H1 (cell line): ENCODE measurements around the gene ARL10. TPM values are rescaled to one million over a fixed set of nuclear protein-coding genes. Genes with fewer than 3 reads are reported as not detected.
A peak's percentile ranks its signal among the peaks of the same experiment; 100 is the strongest.

Source experiments
- CTCF ChIA-PET: fragments of 300-600 bp; sonication (Branson Sonifier 250); formaldehyde crosslinking; loops from one replicate; lab custom pipeline; 2021; ENCODE audit not compliant: partially characterized antibody; lab: Charles Lee
- POLR2A ChIA-PET: fragments of 300-600 bp; sonication (Branson Sonifier 250); formaldehyde crosslinking; loops from one replicate; lab custom pipeline; 2021; ENCODE audit warnings: inconsistent platforms; ENCODE audit not compliant: partially characterized antibody; lab: Charles Lee
- DNase-seq, 2 experiments: peaks; one replicate each; pipeline versions ENCODE4 v3.0.0 to v3.0.0-alpha.2; 2010 to 2022; ENCODE audit warnings: low spot score in 2 of 2, low read depth in 1 of 2, mixed read lengths in 1 of 2
- FAIRE-seq: peaks from 2 replicates; lab custom pipeline; 2011; peaks lifted over from hg19 to GRCh38; lab: Jason Lieb, UNC
- H2AFZ ChIP-seq: 2 replicates; pipeline ENCODE4 v1.8.1; 2012; ENCODE audit warnings: low read length, inconsistent platforms
- H2AK5ac ChIP-seq: 2 replicates; pipeline ENCODE4 v1.6.1; 2013; ENCODE audit warnings: low read depth, low read length
- H2BK120ac ChIP-seq: replicated peaks from 2 replicates; pipeline ENCODE3; 2013; ENCODE audit warnings: low read depth, low read length, inconsistent platforms
- H2BK12ac ChIP-seq: 2 replicates; pipeline ENCODE4 v1.6.1; 2013; ENCODE audit warnings: low read depth, low read length
- H2BK15ac ChIP-seq: 2 replicates; pipeline ENCODE4 v1.6.1; 2013; ENCODE audit warnings: low read length
- H2BK20ac ChIP-seq: 2 replicates; pipeline ENCODE4 v1.6.1; 2013; ENCODE audit warnings: low read length
- H2BK5ac ChIP-seq: 2 replicates; pipeline ENCODE4 v1.6.1; 2013; ENCODE audit warnings: low read depth, low read length
- H3K14ac ChIP-seq: 2 replicates; pipeline ENCODE4 v1.6.1; 2013; ENCODE audit warnings: inconsistent platforms; ENCODE audit not compliant: insufficient read length
- H3K18ac ChIP-seq: 2 replicates; pipeline ENCODE4 v1.6.1; 2013; ENCODE audit warnings: low read length; ENCODE audit errors: extremely low read depth
- H3K23ac ChIP-seq: 2 replicates; pipeline ENCODE4 v1.6.1; 2013; ENCODE audit warnings: inconsistent platforms; ENCODE audit not compliant: insufficient read length
- H3K23me2 ChIP-seq: 2 replicates; pipeline ENCODE4 v1.6.1; 2013; ENCODE audit warnings: low read depth, low read length
- H3K27ac ChIP-seq: 2 replicates; pipeline ENCODE4 v1.6.1; 2011; ENCODE audit warnings: low read depth, low read length, inconsistent platforms
- H3K27me3 ChIP-seq, 4 experiments: replicated peaks in 1 of 4; 1 replicate in 1 of 4; 2 replicates in 3 of 4; pipeline versions ENCODE4 v1.6.1 to v1.8.1; 2011 to 2013; ENCODE audit warnings: low read length in 3 of 4, mild to moderate bottlenecking in 3 of 4, inconsistent platforms in 2 of 4, mixed read lengths in 2 of 4, moderate library complexity in 1 of 4; ENCODE audit not compliant: control insufficient read depth in 3 of 4, insufficient read depth in 3 of 4; ENCODE audit errors: extremely low read depth in 1 of 4
- H3K36me3 ChIP-seq, 4 experiments: 2 replicates each; pipeline versions ENCODE4 v1.6.1 to v1.8.1; 2011 to 2013; ENCODE audit warnings: mild to moderate bottlenecking in 4 of 4, low read length in 3 of 4, moderate library complexity in 2 of 4, control low read depth in 1 of 4, inconsistent platforms in 1 of 4; ENCODE audit not compliant: insufficient read depth in 4 of 4, control insufficient read depth in 2 of 4
- H3K4ac ChIP-seq: replicated peaks from 2 replicates; pipeline ENCODE3; 2013; ENCODE audit warnings: low read length, low read depth, mixed read lengths, inconsistent platforms; ENCODE audit not compliant: insufficient read length
- H3K4me1 ChIP-seq, 4 experiments: replicated peaks in 1 of 4; 1 replicate in 1 of 4; 2 replicates in 3 of 4; pipeline versions ENCODE4 v1.6.1 to v1.8.1; 2011 to 2013; ENCODE audit warnings: low read length in 3 of 4, inconsistent platforms in 2 of 4, mixed read lengths in 1 of 4; ENCODE audit not compliant: insufficient read depth in 4 of 4, control insufficient read depth in 3 of 4
- H3K4me2 ChIP-seq, 2 experiments: 2 replicates each; pipeline versions ENCODE4 v1.6.1 to v1.8.1; 2011 to 2013; ENCODE audit warnings: low read depth in 2 of 2, low read length in 2 of 2, control low read depth in 1 of 2, inconsistent platforms in 1 of 2, mild to moderate bottlenecking in 1 of 2; ENCODE audit not compliant: insufficient read depth in 1 of 2
- H3K4me3 ChIP-seq, 4 experiments: fragments of 200-600, 300-600 bp in 1 of 4; sonication (generic), shearing (Covaris generic), sonication (Bioruptor Twin) in 1 of 4; 2 replicates each; pipeline versions ENCODE4 v1.5.1 to v1.8.1; 2011 to 2016; ENCODE audit warnings: low read length in 4 of 4, low read depth in 3 of 4, control low read depth in 2 of 4, inconsistent platforms in 2 of 4, mild to moderate bottlenecking in 2 of 4, mixed read lengths in 1 of 4, moderate library complexity in 1 of 4; ENCODE audit not compliant: insufficient read depth in 2 of 4; ENCODE audit errors: extremely low read depth in 1 of 4
- H3K56ac ChIP-seq: replicated peaks from 2 replicates; pipeline ENCODE3; 2013; ENCODE audit warnings: low read depth, mild to moderate bottlenecking, mixed read lengths, low read length, inconsistent platforms; ENCODE audit not compliant: insufficient read length
- H3K79me1 ChIP-seq: 2 replicates; pipeline ENCODE4 v1.6.1; 2013; ENCODE audit warnings: low read depth, low read length, control low read depth
- H3K79me2 ChIP-seq, 2 experiments: 2 replicates each; pipeline versions ENCODE4 v1.6.1 to v1.8.1; 2012 to 2013; ENCODE audit warnings: low read length in 2 of 2, mild to moderate bottlenecking in 2 of 2, inconsistent platforms in 1 of 2; ENCODE audit not compliant: insufficient read depth in 2 of 2, control insufficient read depth in 1 of 2
- H3K9ac ChIP-seq, 4 experiments: replicated peaks in 1 of 4; 1 replicate in 1 of 4; 2 replicates in 3 of 4; pipeline versions ENCODE4 v1.6.1 to v1.8.1; 2011 to 2013; ENCODE audit warnings: low read depth in 3 of 4, low read length in 3 of 4, control low read depth in 2 of 4, mild to moderate bottlenecking in 2 of 4, moderate library complexity in 2 of 4, inconsistent platforms in 1 of 4; ENCODE audit errors: extremely low read depth in 1 of 4
- H3K9me3 ChIP-seq, 2 experiments: 2 replicates each; pipeline versions ENCODE4 v1.6.1 to v1.8.1; 2012 to 2013; ENCODE audit warnings: mild to moderate bottlenecking in 2 of 2, moderate library complexity in 2 of 2, control low read depth in 1 of 2, inconsistent platforms in 1 of 2, low read depth in 1 of 2, low read length in 1 of 2, mixed read lengths in 1 of 2; ENCODE audit not compliant: insufficient read depth in 2 of 2
- H4K20me1 ChIP-seq, 2 experiments: replicated peaks in 1 of 2; 2 replicates each; pipeline versions ENCODE3 to v1.8.1; 2011 to 2013; ENCODE audit warnings: inconsistent platforms in 2 of 2, low read length in 2 of 2, mild to moderate bottlenecking in 1 of 2; ENCODE audit not compliant: insufficient read depth in 2 of 2, control insufficient read depth in 1 of 2
- H4K5ac ChIP-seq: 2 replicates; pipeline ENCODE4 v1.6.1; 2013; ENCODE audit warnings: low read length, low read depth, mixed read lengths, inconsistent platforms; ENCODE audit not compliant: insufficient read length
- H4K8ac ChIP-seq: 2 replicates; pipeline ENCODE4 v1.8.0; 2013; ENCODE audit warnings: mild to moderate bottlenecking, moderate library complexity, low read length, inconsistent platforms; ENCODE audit not compliant: insufficient read depth; ENCODE audit errors: extremely low read depth
- H4K91ac ChIP-seq: replicated peaks from 2 replicates; pipeline ENCODE3; 2013; ENCODE audit warnings: low read length, mixed read lengths, inconsistent platforms; ENCODE audit not compliant: insufficient read length
- ATF2 ChIP-seq: IDR thresholded peaks from 2 replicates; pipeline ENCODE4 v1.6.1; 2012; ENCODE audit warnings: low read length, inconsistent platforms
- BACH1 ChIP-seq: IDR thresholded peaks from 2 replicates; pipeline ENCODE4 v1.6.1; 2012; ENCODE audit warnings: low read length, improper control_type of control experiment
- CBX8 ChIP-seq: fragments of 300-800, 300-1000 bp; sonication (generic); IDR thresholded peaks from 2 replicates; pipeline ENCODE4 v1.7.1; 2016; ENCODE audit warnings: low read depth, low read length, borderline replicate concordance
- EP300 ChIP-seq, 2 experiments: IDR thresholded peaks; 1 replicate in 1 of 2; 2 replicates in 1 of 2; pipeline ENCODE4 v1.6.1; 2011 to 2012; ENCODE audit warnings: low read depth in 2 of 2, low read length in 2 of 2, mild to moderate bottlenecking in 2 of 2, borderline replicate concordance in 1 of 2, inconsistent platforms in 1 of 2, moderate library complexity in 1 of 2
- FOSL1 ChIP-seq: IDR thresholded peaks from 2 replicates; pipeline ENCODE4 v1.6.1; 2011; ENCODE audit warnings: mild to moderate bottlenecking, low read depth, low read length, moderate library complexity; ENCODE audit not compliant: insufficient read depth
- KDM4A ChIP-seq: IDR thresholded peaks from one replicate; pipeline ENCODE4 v1.7.1; 2012; ENCODE audit warnings: low read depth, mild to moderate bottlenecking, moderate library complexity, low read length, inconsistent platforms; ENCODE audit not compliant: severe bottlenecking
- MAX ChIP-seq: IDR thresholded peaks from 2 replicates; pipeline ENCODE4 v1.6.1; 2012; ENCODE audit warnings: inconsistent platforms
- RFX5 ChIP-seq: IDR thresholded peaks from 2 replicates; pipeline ENCODE4 v1.6.1; 2011; ENCODE audit warnings: low read depth, low read length, improper control_type of control experiment, borderline replicate concordance
- RXRA ChIP-seq: IDR thresholded peaks from 2 replicates; pipeline ENCODE4 v1.6.1; 2011; ENCODE audit warnings: low read depth, mild to moderate bottlenecking, low read length, moderate library complexity; ENCODE audit not compliant: insufficient read depth
- WGBS, 2 experiments: shearing (Covaris generic) in 1 of 2; methylation state at CpG; one replicate each; pipeline versions ENCODE4 v1.1.6 to v1.1.7; 2013 to 2015; ENCODE audit warnings: low lambda C conversion rate in 2 of 2, mixed read lengths in 2 of 2, inconsistent platforms in 1 of 2, low coverage in 1 of 2, missing lambda C conversion rate in 1 of 2; ENCODE audit not compliant: insufficient replicate concordance in 2 of 2, insufficient coverage in 1 of 2, insufficient read length in 1 of 2; ENCODE audit errors: extremely low coverage in 1 of 2, missing lambda C conversion rate in 1 of 2; 5-methylcytosine and 5-hydroxymethylcytosine counted together
- polyA plus RNA-seq, 7 experiments: library from polyadenylated mRNA; depleted of rRNA in 3 of 7; stranded (reverse) in 5 of 7; unstranded in 2 of 7; fragments of >200 nt in 5 of 7; fragments of 200-250 nt in 2 of 7; gene quantifications; 1 replicate in 5 of 7; 2 replicates in 1 of 7; 4 replicates in 1 of 7; pipeline versions ENCODE4 v1.2.1 to v1.2.3, GENCODE V29; 2011 to 2013; ENCODE audit warnings: missing spikeins in 2 of 7, mixed read lengths in 2 of 7
- total RNA-seq: library from RNA; stranded (reverse); fragmentation: NEBNext Ultra II Directional; extraction: Animal tissue kit (Norgen Biotek cat#: 25700); gene quantifications from 2 replicates; pipeline ENCODE4 v1.2.1, GENCODE V29; 2021

ARL10 gene
- total and polyA plus RNA-seq, 2 of the 8 experiments (the other 6 are each of a cell fraction or from before 2014, with no cell fraction given) = 3.1 to 7.4 TPM

DNA sequence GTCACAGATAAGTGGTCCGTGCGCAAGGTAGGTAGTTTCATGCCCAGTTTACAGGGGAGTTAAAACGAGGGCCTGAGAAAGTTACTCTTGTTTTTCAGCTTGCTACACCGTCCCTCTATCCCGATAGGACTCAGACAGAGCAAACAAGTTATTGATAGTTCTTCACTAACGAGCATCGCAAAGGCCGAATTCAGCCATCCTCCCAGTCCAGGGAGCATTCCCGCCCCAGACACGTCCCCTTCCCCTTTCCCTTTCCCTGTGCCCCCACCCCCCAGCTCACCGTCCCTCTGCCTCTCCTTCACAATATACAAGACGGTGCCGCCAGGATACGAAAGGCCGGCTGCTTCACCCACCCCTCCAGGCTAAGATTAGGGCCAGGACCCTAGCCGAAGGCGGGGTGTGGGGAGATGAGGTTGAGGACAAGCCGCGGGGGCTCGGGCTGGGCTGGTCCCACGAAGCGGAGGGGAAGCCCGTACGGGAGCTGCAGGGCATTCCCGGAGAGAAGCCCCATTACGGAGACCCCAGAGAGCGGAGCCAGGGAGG, 4.3 kb upstream of the ARL10 start:
- H3K18ac ChIP-seq = peak overlapping the region; percentile 32; the same call in 1 of the 2 replicates
- no peak overlapping the region for H2BK12ac ChIP-seq
- peak overlapping the region; percentile 79 to 95 (median 92) for H3K4me3 ChIP-seq
- H3K79me1 ChIP-seq = peaks cover 9% of the 10 kb centered on the region
- DNase-seq = no peak
- peak overlapping the region; percentile 92 for H3K56ac ChIP-seq
- H2BK120ac ChIP-seq = no peak overlapping the region
- peaks cover 5 to 38% of the 10 kb centered on the region in 2 experiments; a peak in 3 of 4 replicates for H3K79me2 ChIP-seq
- peak overlapping the region; percentile 81 for H2BK5ac ChIP-seq
- H4K8ac ChIP-seq = peak overlapping the region; percentile 96
- no peak overlapping the region for H2BK15ac ChIP-seq
- H3K9me3 ChIP-seq = no peaks in the 10 kb centered on the region
- H3K14ac ChIP-seq = no peak overlapping the region
- peak overlapping the region; percentile 51 to 95 (median 82) for H3K9ac ChIP-seq
- no peak for FAIRE-seq
- WGBS, 2 experiments = 4% methylated on average over 26 of the region's 27 CpGs; no CpG with 5 or more reads in 1 of the 2 experiments
- no peak overlapping the region for H3K23ac ChIP-seq
- H3K4me1 ChIP-seq = peaks cover 0 to 3% (median 0%) of the 10 kb centered on the region in 4 experiments; a peak in 4 of 7 replicates
- H3K36me3 ChIP-seq = peaks cover 0 to 27% (median under 1%) of the 10 kb centered on the region in 4 experiments; a peak in 3 of 8 replicates
- CTCF ChIA-PET = interaction anchor here (1.1 kb wide), 1 partner anchor 13 kb away, joined by 3 read pairs; no protein-coding TSS in a partner anchor
- H3K27ac ChIP-seq = peak overlapping the region; percentile 88
- no peak overlapping the region for H2BK20ac ChIP-seq
- H3K27me3 ChIP-seq = peaks cover 7 to 30% (median 24%) of the 10 kb centered on the region in 4 experiments
- H3K4ac ChIP-seq = peak overlapping the region; percentile 78
- H2AK5ac ChIP-seq = no peak overlapping the region
- no peak overlapping the region for H4K91ac ChIP-seq
- peaks cover 0 to 12% of the 10 kb centered on the region in 2 experiments for H4K20me1 ChIP-seq
- POLR2A ChIA-PET = interaction anchor here (1.0 to 3.6 kb wide), 12 partner anchors 9 to 184 kb away, joined by 3 to 30 read pairs (median 5); partner anchors contain the start of genes HIGD2A, NOP16 and RNF44
- H2AFZ ChIP-seq = 0 out of 2 replicates have a peak overlapping the region, but pooled peaks have one; percentile 75
- H3K23me2 ChIP-seq = peaks cover 14% of the 10 kb centered on the region
- H3K4me2 ChIP-seq = peak overlapping the region; percentile 68 to 79
- peak overlapping the region; percentile 68 for H4K5ac ChIP-seq
- TF ChIP-seq BACH1 (no peak), RFX5 (no peak), RXRA (no peak), EP300 (IDR thresholded peaks at IDR 0.05; ENCODE audit: borderline replicate concordance in 1 of 2, low read depth in 2 of 2, low read length in 2 of 2) (no peak), KDM4A (no peak), CBX8 (no peak), ATF2 (no peak), FOSL1 (no peak), MAX (no peak)
